Effector CD4-positive, alpha-beta T cell (primary cell): Measurements from ENCODE around the gene LRP11.
"Not testable (repeated sequence)": the region's sequence is repeated elsewhere in the genome, so short reads cannot be mapped to it uniquely, and the experiment has no call there.

ENCODE experiments used
- DNase-seq: peaks from one replicate; pipeline ENCODE4 v3.0.0-alpha.2; 2020

LRP11 gene

DNA sequence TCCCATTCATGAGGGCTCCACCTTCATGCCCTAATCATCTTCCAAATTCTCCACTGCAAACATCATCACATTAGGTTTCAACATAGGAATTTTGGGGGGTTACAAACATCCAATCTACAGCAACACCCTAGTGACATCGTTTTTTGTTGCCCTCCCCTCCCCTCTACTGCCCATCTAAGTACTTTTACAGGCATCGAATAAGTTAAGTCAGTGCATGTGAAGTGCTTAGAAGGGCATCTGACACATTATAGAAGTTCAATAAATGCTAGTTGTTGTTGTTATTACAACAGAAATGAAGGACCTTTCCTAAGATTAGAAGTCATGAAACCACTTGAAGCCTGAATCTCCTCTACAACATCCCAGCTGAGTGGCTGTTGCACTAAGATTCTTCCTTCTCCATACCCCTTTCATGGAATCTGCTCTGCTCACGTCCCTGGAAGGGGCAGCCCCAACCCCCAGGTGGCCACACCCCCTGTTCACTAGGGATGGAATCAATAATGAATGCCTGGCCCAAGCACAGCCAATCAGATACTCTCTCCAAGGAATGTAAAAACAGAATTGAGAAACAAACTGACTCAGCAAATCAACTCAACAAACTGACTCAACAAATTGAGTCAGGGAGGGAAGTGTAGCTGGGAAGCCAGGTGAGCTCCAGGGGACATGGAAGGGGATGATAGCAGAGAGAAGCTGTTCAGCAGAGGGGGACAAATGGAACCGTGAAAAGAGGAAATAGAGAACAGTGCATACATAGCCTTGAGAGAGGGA is 3.9 kb upstream of the LRP11 start:
- DNase-seq: no peak

- DNase-seq: no peak
These were observed 698 bp upstream of the LRP11 start for GRCh38 chr6:149864578-149865535.

- DNase-seq: no peak
These were observed 1.0 kb downstream of the LRP11 start for GRCh38 chr6:149862922-149863697.

GRCh38 chr6:149862424-149862738 is 1.8 kb downstream of the LRP11 start:
- DNase-seq: not testable (repeated sequence)

DNA sequence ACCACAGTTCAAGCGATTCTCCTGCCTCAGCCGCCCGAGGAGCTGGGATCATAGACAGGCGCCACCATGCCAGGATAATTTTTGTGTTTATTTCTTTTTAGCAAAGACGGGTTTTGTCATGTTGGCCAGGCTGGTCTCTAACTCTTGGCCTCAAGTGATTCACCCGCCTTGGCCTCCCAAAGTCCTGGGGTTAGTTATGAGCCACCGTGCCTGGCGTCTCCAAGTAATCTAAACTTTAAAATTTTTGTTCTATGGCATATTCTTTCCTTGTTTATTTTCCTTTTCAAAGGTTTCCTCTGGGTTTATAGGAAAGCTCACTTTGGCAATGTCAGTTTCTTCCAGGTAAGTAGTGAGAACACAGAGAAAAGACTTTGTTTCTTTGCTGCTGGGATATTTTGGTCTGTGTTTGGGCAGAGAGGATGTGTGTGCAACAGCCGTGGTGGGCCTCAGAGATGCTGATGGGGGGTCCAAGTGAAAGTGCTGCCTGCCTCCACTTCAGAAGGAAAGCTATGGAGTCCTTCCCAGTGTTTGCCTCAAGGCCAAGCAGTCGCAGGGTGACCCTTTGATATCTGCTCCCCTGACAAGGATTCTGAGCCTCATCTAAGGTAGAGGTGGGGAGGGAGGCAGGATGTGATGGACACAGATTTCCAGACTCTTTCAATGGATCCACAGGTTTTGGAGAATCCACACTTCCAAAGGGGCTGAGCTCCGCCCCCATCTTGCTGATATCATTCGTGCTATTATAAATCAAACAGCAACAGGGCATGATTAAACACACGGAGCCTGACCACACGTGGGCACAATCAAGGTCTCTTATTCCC is 2.3 kb downstream of the LRP11 start:
- no peak for DNase-seq

DNA sequence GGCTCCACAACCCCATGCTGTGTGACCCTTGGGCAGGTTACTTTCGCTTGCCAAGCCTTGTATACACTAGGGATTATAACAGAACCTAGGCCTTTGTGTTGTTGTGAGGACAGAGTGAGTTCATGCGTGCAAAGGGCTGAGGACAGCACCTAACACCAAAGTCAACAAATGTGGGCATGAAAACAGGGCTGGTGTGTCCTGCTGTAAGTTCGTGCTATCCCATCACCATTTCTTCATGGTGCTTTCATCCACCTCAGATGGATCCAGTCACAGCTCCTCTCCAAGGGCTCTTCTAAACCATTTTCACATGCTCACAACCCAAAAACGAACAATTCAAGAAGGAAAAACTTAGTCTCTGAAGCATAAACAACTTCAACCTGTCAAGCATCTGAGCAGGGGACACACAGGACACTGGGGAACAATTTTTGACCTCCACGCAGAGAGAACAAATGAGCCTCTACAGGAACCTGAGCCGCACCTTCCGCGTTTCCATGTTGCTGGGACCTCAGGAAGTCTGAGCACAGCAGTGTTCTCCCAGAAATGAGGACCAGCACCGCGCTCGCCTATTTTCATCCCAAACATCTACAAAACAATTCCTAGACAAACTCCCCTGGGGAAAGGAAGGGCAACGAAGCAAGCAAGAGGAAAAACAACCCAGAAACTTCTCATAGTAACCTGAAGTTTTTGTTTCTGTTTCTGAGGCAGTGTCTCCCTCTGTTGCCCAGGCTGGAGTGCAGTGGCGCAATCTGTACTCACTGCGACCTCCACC is 3.1 kb downstream of the LRP11 start:
- DNase-seq: no peak

DNA sequence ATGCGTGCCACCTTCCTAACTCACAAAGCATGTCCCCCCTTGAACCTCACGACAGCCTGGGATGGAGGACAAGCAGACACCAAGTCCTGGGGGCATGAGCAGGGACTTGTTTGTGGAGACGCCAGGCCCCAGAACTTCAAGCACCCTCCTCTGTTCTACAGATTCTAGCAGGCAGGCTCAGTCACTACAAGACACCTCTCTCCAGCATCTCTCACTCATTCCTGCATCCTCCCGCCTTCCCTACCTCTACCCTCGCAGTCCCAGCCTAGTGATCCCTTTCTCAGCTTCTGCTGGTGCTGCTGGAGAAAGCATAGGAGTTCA is 3.7 kb downstream of the LRP11 start:
- no peak for DNase-seq

- DNase-seq: no peak
These were observed 4.2 kb downstream of the LRP11 start for GRCh38 chr6:149859938-149860337.

- DNase-seq: no peak
These were observed 4.8 kb downstream of the LRP11 start for GRCh38 chr6:149859368-149859767.

GRCh38 chr6:149857541-149857940 is 6.6 kb downstream of the LRP11 start:
- no peak for DNase-seq

DNA sequence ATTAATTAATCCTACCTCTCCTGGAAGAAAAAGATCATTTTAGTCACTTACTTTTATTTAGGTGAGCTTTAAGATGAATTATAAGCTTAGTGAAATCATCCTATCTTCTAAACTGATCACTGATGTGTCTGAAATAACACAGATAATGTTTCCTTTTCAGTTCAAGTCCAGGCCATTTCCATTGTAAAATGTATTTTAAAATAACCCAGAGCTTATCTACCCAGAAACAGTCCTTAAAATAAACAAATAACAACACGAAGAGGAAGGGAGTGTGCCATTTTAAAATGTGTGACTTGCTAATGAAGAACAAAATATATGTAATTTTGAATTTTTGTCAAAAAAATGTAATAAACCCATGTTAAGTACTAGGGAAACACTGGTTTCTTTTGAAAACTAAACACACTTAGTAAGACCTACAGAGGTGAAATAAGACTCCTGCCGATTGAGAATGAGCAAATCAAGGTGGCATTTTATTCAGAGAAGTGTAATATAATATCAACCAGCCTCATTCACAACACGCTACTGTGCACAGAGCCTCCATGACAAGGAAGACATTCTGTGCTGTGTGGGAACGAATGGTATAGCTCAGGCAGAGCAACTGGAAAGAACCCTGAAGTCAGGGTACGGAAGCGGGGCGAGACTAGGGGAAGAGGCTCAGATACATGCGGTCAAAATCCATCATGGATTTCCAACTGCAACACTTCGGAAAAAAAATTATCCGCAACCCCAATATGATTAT is 7.7 kb downstream of the LRP11 start:
- DNase-seq: no peak

DNA sequence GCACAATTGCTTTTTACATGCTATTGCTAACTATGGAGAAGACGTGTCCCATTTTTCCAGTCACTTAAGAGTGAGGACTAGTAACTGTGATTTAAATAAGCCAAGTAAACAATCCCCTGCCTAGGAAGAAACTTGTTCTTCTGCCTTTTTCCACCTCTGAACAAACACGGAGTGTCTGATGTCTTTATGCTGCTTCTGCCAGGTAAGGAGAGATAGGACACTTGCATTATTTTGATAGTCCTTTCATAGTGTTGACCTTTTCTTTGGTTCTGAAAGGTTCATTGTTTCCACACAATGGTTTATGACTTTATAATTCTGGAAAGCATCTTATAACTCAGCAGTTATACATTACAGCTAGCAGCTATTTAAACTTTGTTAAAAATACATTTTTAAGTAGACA is 8.4 kb downstream of the LRP11 start:
- no peak for DNase-seq

- DNase-seq: no peak
These were observed 9.0 kb downstream of the LRP11 start for GRCh38 chr6:149855040-149855654.

- DNase-seq: no peak
These were observed 9.6 kb downstream of the LRP11 start for GRCh38 chr6:149854532-149854931.

GRCh38 chr6:149854017-149854416 is 10.1 kb downstream of the LRP11 start:
- DNase-seq: not testable (repeated sequence)

DNA sequence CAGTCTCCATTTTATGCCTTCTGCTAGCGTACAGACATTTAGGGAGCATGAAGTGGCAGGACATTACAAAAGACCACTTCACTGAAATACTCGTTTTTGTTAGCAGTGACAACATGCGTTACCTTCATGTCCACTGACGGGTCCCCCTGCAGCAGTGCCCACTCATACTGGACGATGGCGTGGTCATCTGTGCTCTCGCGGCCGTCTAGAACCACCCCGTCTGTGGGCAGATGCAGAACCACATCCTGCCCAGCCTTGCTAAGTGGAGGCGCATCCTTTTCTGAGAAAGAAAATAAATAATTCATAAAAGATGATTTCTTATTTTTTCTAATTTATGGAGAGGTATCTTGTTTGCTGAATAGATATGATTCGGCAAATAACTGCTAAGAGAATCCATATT is 11.3 kb downstream of the LRP11 start:
- DNase-seq: no peak

- no peak for DNase-seq
These were observed 12.0 kb downstream of the LRP11 start for GRCh38 chr6:149852180-149852579.

DNA sequence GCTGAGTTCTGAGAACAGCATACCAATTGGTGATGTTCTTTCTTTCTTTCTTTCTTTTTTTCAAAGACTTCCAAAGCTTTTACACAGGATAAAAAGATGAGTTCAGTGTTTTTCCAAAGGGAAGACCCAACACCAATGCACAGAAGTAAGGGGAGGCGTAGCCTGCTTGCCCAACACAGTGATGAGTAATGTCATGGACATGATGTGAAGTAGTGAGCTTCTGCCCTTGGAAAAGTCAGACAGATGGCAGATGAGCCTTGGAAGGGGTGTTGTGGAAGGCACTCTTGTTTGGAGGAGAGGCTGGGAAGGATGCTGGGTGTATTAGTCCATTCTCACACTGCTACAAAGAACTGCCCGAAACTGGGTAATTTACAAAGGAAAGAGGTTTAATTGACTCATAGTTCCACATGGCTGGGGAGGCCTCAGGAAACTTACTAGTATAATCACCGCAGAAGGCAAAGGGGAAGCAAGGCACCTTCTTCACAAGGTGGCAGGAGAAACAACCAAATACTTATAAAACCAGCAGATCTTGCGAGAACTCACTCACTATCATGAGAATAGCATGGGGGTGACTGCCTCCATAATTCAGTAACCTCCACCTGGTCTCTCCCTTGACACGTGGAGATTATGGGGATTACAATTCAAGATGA is 12.6 kb downstream of the LRP11 start:
- no peak for DNase-seq

DNA sequence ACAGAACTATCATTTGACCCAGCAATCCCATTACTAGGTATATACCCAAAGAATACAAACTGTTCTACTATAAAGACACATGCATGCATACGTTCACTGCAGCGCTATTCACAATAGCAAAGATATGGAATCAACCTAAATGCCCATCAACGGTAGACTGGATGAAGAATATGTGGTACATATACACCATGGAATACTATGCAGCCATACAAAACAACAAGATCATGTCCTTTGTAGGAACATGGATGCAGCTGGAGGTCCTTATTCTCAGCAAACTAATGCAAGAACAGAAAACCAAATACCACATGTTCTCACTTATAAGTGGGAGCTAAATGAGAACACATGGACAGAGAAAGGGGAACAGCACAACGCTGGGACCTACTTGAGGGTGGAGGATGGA is 15.8 kb downstream of the LRP11 start:
- DNase-seq: not testable (repeated sequence)

GRCh38 chr6:149847939-149848267 is 16.3 kb downstream of the LRP11 start:
- no peak for DNase-seq
